HG02623 (cell line): ENCODE results near the gene ADGRV1.

Experiments used
- ATAC-seq: cut with Tn5 transposase; IDR thresholded peaks from one replicate; pipeline ENCODE4 v1.9.1; 2021; ENCODE audit warnings: moderate library complexity; ENCODE audit not compliant: unreplicated experiment

ADGRV1 gene

GRCh38 chr5:91122651-91123050 is 564.1 kb downstream of the ADGRV1 start:
- no peak for ATAC-seq

GRCh38 chr5:91123291-91123690 is 564.7 kb downstream of the ADGRV1 start:
- ATAC-seq: no peak

GRCh38 chr5:91123901-91124300 is 565.3 kb downstream of the ADGRV1 start:
- ATAC-seq: no peak

GRCh38 chr5:91125916-91126315 is 567.3 kb downstream of the ADGRV1 start:
- ATAC-seq: no peak

- no peak for ATAC-seq
These were observed 567.9 kb downstream of the ADGRV1 start for GRCh38 chr5:91126448-91126847.

GRCh38 chr5:91126888-91127287 is 568.3 kb downstream of the ADGRV1 start:
- ATAC-seq: no peak

GRCh38 chr5:91127456-91128081 is 569.0 kb downstream of the ADGRV1 start:
- ATAC-seq: no peak

GRCh38 chr5:91128604-91129003 is 570.0 kb downstream of the ADGRV1 start:
- no peak for ATAC-seq

GRCh38 chr5:91129748-91130147 is 571.2 kb downstream of the ADGRV1 start:
- no peak for ATAC-seq

- no peak for ATAC-seq
These were observed 572.2 kb downstream of the ADGRV1 start for GRCh38 chr5:91130759-91131158.

- ATAC-seq: peak; percentile 63
These were observed 574.0 kb downstream of the ADGRV1 start for GRCh38 chr5:91132550-91132949.

- ATAC-seq: no peak
These were observed 574.6 kb downstream of the ADGRV1 start for GRCh38 chr5:91133183-91133582.

- no peak for ATAC-seq
These were observed 577.1 kb downstream of the ADGRV1 start for GRCh38 chr5:91135475-91136248.

- ATAC-seq: no peak
These were observed 577.7 kb downstream of the ADGRV1 start for GRCh38 chr5:91136271-91136670.

- no peak for ATAC-seq
These were observed 579.0 kb downstream of the ADGRV1 start for GRCh38 chr5:91137647-91138046.

GRCh38 chr5:91139572-91140200 is 581.1 kb downstream of the ADGRV1 start:
- no peak for ATAC-seq

- no peak for ATAC-seq
These were observed 582.1 kb downstream of the ADGRV1 start for GRCh38 chr5:91140657-91141056.

GRCh38 chr5:91141642-91142041 is 583.0 kb downstream of the ADGRV1 start:
- ATAC-seq: no peak

GRCh38 chr5:91142386-91142785 is 583.8 kb downstream of the ADGRV1 start:
- no peak for ATAC-seq

GRCh38 chr5:91142819-91143218 is 584.2 kb downstream of the ADGRV1 start:
- no peak for ATAC-seq

- ATAC-seq: no peak
These were observed 585.2 kb downstream of the ADGRV1 start for GRCh38 chr5:91143840-91144239.
